HUDEP-2 (cell line): Measurements from ENCODE around the gene NPPA.
"Not testable (repeated sequence)": the region's sequence is repeated elsewhere in the genome, so short reads cannot be mapped to it uniquely, and the experiment has no call there.

Experiments
- DNase-seq, 76 experiments: peaks; one replicate each; lab custom pipeline; 2025; ENCODE audit not compliant: unreplicated experiment in 76 of 76; lab: John Stamatoyannopoulos, UW

NPPA gene

GRCh38 chr1:11847667-11848372 is at the start of gene NPPA:
NPPA (minus strand) TSS chr1:11847783; CDS start chr1:11847684, 99 bp downstream.
- DNase-seq = peak in 1 of 76 experiments; percentile 4

- not testable (repeated sequence) for DNase-seq
Measured at GRCh38 chr1:11894501-11894900, 46.9 kb upstream of the NPPA start.

- peak in 62 of 76 experiments; percentile 9 to 73 (median 51) for DNase-seq
Measured at GRCh38 chr1:11893907-11894251, 46.3 kb upstream of the NPPA start.

- DNase-seq = no peak
Measured at GRCh38 chr1:11891433-11892186, 44.0 kb upstream of the NPPA start.

GRCh38 chr1:11888877-11889208 is 41.3 kb upstream of the NPPA start:
- DNase-seq = no peak

GRCh38 chr1:11888206-11888876 is 40.8 kb upstream of the NPPA start:
- DNase-seq = no peak

GRCh38 chr1:11887666-11888007 is 40.1 kb upstream of the NPPA start:
- DNase-seq = no peak

GRCh38 chr1:11886986-11887665 is 39.5 kb upstream of the NPPA start:
- DNase-seq = no peak

GRCh38 chr1:11885916-11886315 is 38.3 kb upstream of the NPPA start:
- no peak for DNase-seq

GRCh38 chr1:11882814-11883538 is 35.4 kb upstream of the NPPA start:
- DNase-seq = peak in 75 of 76 experiments; percentile 28 to 95 (median 89)

- DNase-seq = peak in 1 of 76 experiments; percentile 1
Measured at GRCh38 chr1:11881749-11882441, 34.3 kb upstream of the NPPA start.

GRCh38 chr1:11880911-11881748 is 33.5 kb upstream of the NPPA start:
- DNase-seq = no peak

- no peak for DNase-seq
Measured at GRCh38 chr1:11880181-11880575, 32.6 kb upstream of the NPPA start.

- no peak for DNase-seq
Measured at GRCh38 chr1:11879311-11880180, 32.0 kb upstream of the NPPA start.

GRCh38 chr1:11878891-11879190 is 31.3 kb upstream of the NPPA start:
- DNase-seq = no peak

GRCh38 chr1:11878081-11878890 is 30.7 kb upstream of the NPPA start:
- no peak for DNase-seq

- DNase-seq = no peak
Measured at GRCh38 chr1:11877074-11877473, 29.5 kb upstream of the NPPA start.

GRCh38 chr1:11875094-11875493 is 27.5 kb upstream of the NPPA start:
- no peak for DNase-seq
